Measurements from ENCODE around the gene COL8A2.

COL8A2 gene

GRCh38 chr1:36128126-36128904, 3.3 kb upstream of the COL8A2 start:
- TF ChIP-seq, protein P1, sequence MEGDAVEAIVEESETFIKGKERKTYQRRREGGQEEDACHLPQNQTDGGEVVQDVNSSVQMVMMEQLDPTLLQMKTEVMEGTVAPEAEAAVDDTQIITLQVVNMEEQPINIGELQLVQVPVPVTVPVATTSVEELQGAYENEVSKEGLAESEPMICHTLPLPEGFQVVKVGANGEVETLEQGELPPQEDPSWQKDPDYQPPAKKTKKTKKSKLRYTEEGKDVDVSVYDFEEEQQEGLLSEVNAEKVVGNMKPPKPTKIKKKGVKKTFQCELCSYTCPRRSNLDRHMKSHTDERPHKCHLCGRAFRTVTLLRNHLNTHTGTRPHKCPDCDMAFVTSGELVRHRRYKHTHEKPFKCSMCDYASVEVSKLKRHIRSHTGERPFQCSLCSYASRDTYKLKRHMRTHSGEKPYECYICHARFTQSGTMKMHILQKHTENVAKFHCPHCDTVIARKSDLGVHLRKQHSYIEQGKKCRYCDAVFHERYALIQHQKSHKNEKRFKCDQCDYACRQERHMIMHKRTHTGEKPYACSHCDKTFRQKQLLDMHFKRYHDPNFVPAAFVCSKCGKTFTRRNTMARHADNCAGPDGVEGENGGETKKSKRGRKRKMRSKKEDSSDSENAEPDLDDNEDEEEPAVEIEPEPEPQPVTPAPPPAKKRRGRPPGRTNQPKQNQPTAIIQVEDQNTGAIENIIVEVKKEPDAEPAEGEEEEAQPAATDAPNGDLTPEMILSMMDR (IDR thresholded peaks at IDR 0.05; ENCODE audit: low read depth, low read length, missing control alignments): no peak
- DNase-seq (ENCODE audit: extremely low read depth, low read depth): no peak
- H3K4me3 ChIP-seq (replicated peaks; ENCODE audit: low read depth, low read length): no peak overlapping the region

- H3K4me3 ChIP-seq (replicated peaks; ENCODE audit: low read depth, low read length): no peak overlapping the region
- DNase-seq (ENCODE audit: extremely low read depth, low read depth): no peak
- TF ChIP-seq, protein P1 (IDR thresholded peaks at IDR 0.05; ENCODE audit: low read depth, low read length, missing control alignments): no peak
Observed at GRCh38 chr1:36126797-36127500, 1.9 kb upstream of the COL8A2 start.

DNA sequence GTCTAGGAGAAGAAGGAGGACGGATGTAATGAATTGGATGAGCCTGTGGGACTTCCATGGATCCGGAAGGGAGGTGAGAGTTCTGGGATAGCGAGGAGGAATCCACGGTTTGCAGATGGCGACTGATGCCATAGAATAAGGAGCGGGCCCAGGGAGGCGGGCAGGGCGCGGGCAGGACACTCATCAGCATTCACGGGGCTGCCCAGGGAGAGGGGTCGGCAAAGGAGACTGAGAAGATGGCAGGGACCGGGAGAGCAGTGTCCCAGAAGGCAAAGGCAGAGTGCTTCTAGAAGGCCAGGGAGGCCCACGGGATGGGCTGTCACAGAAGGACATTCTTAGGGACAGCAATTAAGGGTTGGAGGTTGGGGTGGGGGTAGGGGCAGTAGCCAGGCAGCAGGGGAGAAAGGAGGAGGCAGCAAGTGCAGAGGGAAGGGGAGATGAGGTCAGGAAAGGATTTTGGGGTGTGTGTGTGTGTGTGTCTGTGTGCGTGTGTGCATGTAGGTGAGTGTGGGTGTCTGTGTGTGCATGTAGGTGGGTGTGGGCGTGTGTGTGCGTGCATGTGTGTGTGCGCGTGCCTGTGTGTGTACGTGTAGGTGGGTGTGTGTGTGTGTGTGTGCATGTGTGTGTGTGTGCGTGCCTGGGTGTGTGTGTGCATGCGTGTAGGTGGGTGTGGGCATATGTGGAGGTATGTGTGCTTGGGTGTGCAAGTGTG, 1.1 kb upstream of the COL8A2 start:
- TF ChIP-seq, protein P1 (IDR thresholded peaks at IDR 0.05; ENCODE audit: low read depth, low read length, missing control alignments): no peak

DNA sequence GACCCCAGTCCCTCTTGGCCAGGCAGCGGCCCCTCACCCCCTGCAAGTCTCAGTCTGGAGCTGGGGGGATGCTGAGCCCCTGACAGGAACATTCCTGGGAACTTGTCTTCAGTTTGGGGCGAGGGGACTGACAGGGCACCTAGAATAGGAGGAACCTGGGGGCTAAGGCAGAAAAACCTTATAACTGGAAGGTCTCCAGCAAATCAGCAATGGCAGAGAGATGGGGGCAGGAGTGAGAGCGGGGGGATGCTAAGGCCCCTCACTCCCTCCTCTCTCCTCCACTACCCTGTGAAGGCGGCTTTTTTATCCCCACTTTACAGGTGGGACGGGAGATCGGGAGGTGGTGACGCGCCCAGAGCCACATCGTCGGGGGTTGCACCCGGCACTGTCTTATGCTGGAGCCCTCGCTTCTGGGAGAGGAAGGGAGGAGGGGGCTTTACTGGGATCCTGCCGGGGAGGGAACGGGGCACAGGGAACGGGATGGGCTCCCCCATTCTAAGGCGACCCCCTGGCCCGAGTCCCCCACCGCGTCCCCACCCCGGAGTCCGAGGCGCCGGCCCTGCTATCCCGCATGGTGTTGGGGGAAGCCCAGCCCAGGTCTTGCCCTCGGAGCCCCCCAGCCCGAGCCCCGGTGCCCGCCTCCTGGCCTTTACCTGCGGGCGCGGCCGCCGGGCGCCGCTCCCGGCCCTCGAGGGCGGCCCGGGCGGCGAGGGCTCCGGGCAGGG, 456 bp downstream of the COL8A2 start:
- TF ChIP-seq, protein P1 (IDR thresholded peaks at IDR 0.05; ENCODE audit: low read depth, low read length, missing control alignments): no peak
- H3K4me3 ChIP-seq (replicated peaks; ENCODE audit: low read depth, low read length): no peak overlapping the region
- no peak for DNase-seq (ENCODE audit: extremely low read depth, low read depth)

More for the DNA sequence above, 1.1 kb upstream of the COL8A2 start:
- H3K4me3 ChIP-seq (replicated peaks; ENCODE audit: low read depth, low read length): no peak overlapping the region
- DNase-seq (ENCODE audit: extremely low read depth, low read depth): no peak

DNA sequence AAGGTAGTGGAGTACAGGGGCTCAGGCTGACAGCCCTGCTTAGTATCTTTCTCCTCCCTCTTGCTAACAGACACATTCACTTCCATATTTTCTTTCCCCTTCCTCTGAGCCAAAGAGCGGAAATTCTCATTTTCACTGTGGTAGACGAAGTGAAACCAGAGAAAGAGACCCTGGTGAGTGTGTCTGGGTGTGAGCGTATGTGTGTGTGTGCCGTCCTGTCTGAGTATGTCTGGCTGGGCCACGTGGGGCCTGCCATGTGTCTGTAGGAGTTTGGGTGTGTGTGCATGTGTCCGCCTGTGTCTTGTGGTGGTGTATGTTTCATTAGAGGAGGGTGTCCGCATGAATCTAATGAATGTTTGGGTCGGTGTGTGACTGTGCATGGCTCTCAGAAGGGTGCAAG, 1.7 kb downstream of the COL8A2 start:
- no peak overlapping the region for H3K4me3 ChIP-seq (replicated peaks; ENCODE audit: low read depth, low read length)
- TF ChIP-seq, protein P1 (IDR thresholded peaks at IDR 0.05; ENCODE audit: low read depth, low read length, missing control alignments): no peak
- no peak for DNase-seq (ENCODE audit: extremely low read depth, low read depth)

Measured in HFF-Myc (cell line).